HepG2 (cell line): ENCODE measurements around the gene MAML1. TPM values are rescaled to one million over a fixed set of nuclear protein-coding genes. Genes with fewer than 3 reads are reported as not detected.

Experiments
- ATAC-seq: fragments of 200-7000 bp; cut with Tn5 transposase; 3 replicates; pipeline ENCODE4 v1.9.1; 2020; ENCODE audit warnings: mild to moderate bottlenecking, moderate library complexity
- BruUV-seq: library from RNA; stranded (reverse); fragments of 400-500 nt; replicated peaks from 2 replicates; lab custom pipeline; 2021; lab: Mats Ljungman, UMichigan
- CTCF ChIA-PET: fragments of 300-600 bp; formaldehyde crosslinking; extraction: SDS; loops from one replicate; lab custom pipeline; 2021; ENCODE audit warnings: low total read pairs, inconsistent platforms, low intra/inter-chr PET ratio; lab: Yijun Ruan, JAX
- POLR2A ChIA-PET: fragments of 350-600 bp; sonication (Branson Sonifier 250); formaldehyde crosslinking; loops from one replicate; lab custom pipeline; 2020; ENCODE audit warnings: antibody characterized with exemption, inconsistent platforms; lab: Yijun Ruan, JAX
- DNase-seq: peaks from one replicate; pipeline ENCODE4 v3.0.0-alpha.2; 2015; ENCODE audit warnings: low spot score
- FAIRE-seq: peaks from 3 replicates; lab custom pipeline; 2011; peaks lifted over from hg19 to GRCh38; lab: Jason Lieb, UNC
- H2AFZ ChIP-seq: one replicate; pipeline ENCODE4 v1.6.1; 2011; ENCODE audit warnings: low read length, inconsistent platforms
- H3K27ac ChIP-seq: fragments of 300-600 bp; 3 replicates; pipeline ENCODE4 v1.8.0; 2011; ENCODE audit warnings: mixed run types, mild to moderate bottlenecking, mixed read lengths, low read length, inconsistent platforms; ENCODE audit not compliant: insufficient read depth; ENCODE audit errors: extremely low read length
- H3K27me3 ChIP-seq, 2 experiments: fragments of 200-600 bp in 1 of 2; 2 replicates in 1 of 2; 3 replicates in 1 of 2; pipeline versions ENCODE4 v1.6.0 to v1.8.0; 2011; ENCODE audit warnings: low read length in 2 of 2, mild to moderate bottlenecking in 2 of 2, moderate library complexity in 2 of 2, inconsistent platforms in 1 of 2; ENCODE audit not compliant: insufficient read depth in 2 of 2, control insufficient read depth in 1 of 2
- H3K36me3 ChIP-seq, 2 experiments: fragments of 200-600 bp in 1 of 2; replicated peaks in 1 of 2; 2 replicates in 1 of 2; 3 replicates in 1 of 2; pipeline versions ENCODE4 v1.5.1 to v1.8.0; 2011; ENCODE audit warnings: low read length in 2 of 2, inconsistent platforms in 1 of 2; ENCODE audit not compliant: insufficient read depth in 2 of 2, control insufficient read depth in 1 of 2
- H3K4me1 ChIP-seq: 2 replicates; pipeline ENCODE4 v1.5.1; 2012; ENCODE audit warnings: low read length, inconsistent platforms; ENCODE audit not compliant: insufficient read depth
- H3K4me2 ChIP-seq: 2 replicates; pipeline ENCODE4 v1.6.0; 2011; ENCODE audit warnings: low read depth, low read length, inconsistent platforms
- H3K4me3 ChIP-seq, 3 experiments: fragments of 200-600 bp in 1 of 3; sonication (generic), shearing (Covaris generic) in 1 of 3; replicated peaks in 1 of 3; 2 replicates each; pipeline ENCODE4 v1.5.1; 2011 to 2016; ENCODE audit warnings: low read length in 3 of 3, inconsistent platforms in 2 of 3, low read depth in 2 of 3, mild to moderate bottlenecking in 2 of 3, control low read depth in 1 of 3, mixed read lengths in 1 of 3; ENCODE audit not compliant: insufficient read depth in 1 of 3
- H3K79me2 ChIP-seq: one replicate; pipeline ENCODE4 v1.6.1; 2011; ENCODE audit warnings: low read length, inconsistent platforms; ENCODE audit not compliant: insufficient read depth
- H3K9ac ChIP-seq: 2 replicates; pipeline ENCODE4 v1.6.0; 2011; ENCODE audit warnings: mild to moderate bottlenecking, low read depth, low read length, inconsistent platforms; ENCODE audit not compliant: insufficient read depth
- H3K9me3 ChIP-seq: 2 replicates; pipeline ENCODE4 v1.5.1; 2012; ENCODE audit warnings: mild to moderate bottlenecking, low read length
- H4K20me1 ChIP-seq: 2 replicates; pipeline ENCODE4 v1.6.0; 2011; ENCODE audit warnings: inconsistent platforms, mild to moderate bottlenecking, low read length, moderate library complexity; ENCODE audit not compliant: insufficient read depth
- BRD4 ChIP-seq: sonication (generic); formaldehyde crosslinking; IDR thresholded peaks from 2 replicates; pipeline ENCODE4 v1.4.0; 2020; ENCODE audit warnings: missing genetic modification reagents
- CAMTA2 ChIP-seq: sonication (generic); formaldehyde crosslinking; IDR thresholded peaks from 2 replicates; pipeline ENCODE4 v1.4.0; 2020; ENCODE audit warnings: mild to moderate bottlenecking, missing genetic modification reagents, borderline replicate concordance
- CHD2 ChIP-seq: IDR thresholded peaks from 2 replicates; pipeline ENCODE4 v1.6.1; 2011; ENCODE audit warnings: low read depth, low read length, improper control_type of control experiment
- HDAC6 ChIP-seq: fragments of 200-600 bp; sonication (generic); IDR thresholded peaks from 2 replicates; pipeline ENCODE4 v1.7.0; 2017; ENCODE audit warnings: mild to moderate bottlenecking, antibody characterized with exemption, low read length, low read depth
- JDP2 ChIP-seq: sonication (generic); formaldehyde crosslinking; IDR thresholded peaks from 2 replicates; pipeline ENCODE4 v1.8.1; 2022; ENCODE audit warnings: missing genetic modification reagents, borderline replicate concordance
- KLF11 ChIP-seq: IDR thresholded peaks from 2 replicates; pipeline ENCODE4 v1.6.1; 2016; ENCODE audit warnings: missing compliant biosample characterization
- MEIS1 ChIP-seq: sonication (generic); formaldehyde crosslinking; IDR thresholded peaks from 2 replicates; pipeline ENCODE4 v1.9.0; 2021; ENCODE audit warnings: mild to moderate bottlenecking, missing genetic modification reagents, moderate library complexity, borderline replicate concordance
- NFE2L1 ChIP-seq: sonication (generic); formaldehyde crosslinking; IDR thresholded peaks from 2 replicates; pipeline ENCODE4 v1.4.0; 2020; ENCODE audit warnings: missing genetic modification reagents, mild to moderate bottlenecking, borderline replicate concordance
- SIX4 ChIP-seq: sonication (generic); formaldehyde crosslinking; IDR thresholded peaks from 2 replicates; pipeline ENCODE4 v1.4.0; 2020; ENCODE audit warnings: missing genetic modification reagents
- ZMYM3 ChIP-seq: sonication (generic); formaldehyde crosslinking; IDR thresholded peaks from 2 replicates; pipeline ENCODE4 v1.5.1; 2020; ENCODE audit warnings: mild to moderate bottlenecking, missing genetic modification reagents
- ZNF124 ChIP-seq: sonication (generic); formaldehyde crosslinking; IDR thresholded peaks from 2 replicates; pipeline ENCODE4 v1.4.0; 2020; ENCODE audit warnings: missing genetic modification reagents
- ZNF709 ChIP-seq: sonication (generic); formaldehyde crosslinking; IDR thresholded peaks from 2 replicates; pipeline ENCODE4 v1.5.0; 2020; ENCODE audit warnings: mild to moderate bottlenecking, missing genetic modification reagents
- WGBS: methylation state at CpG from one replicate; pipeline ENCODE4 v1.1.6; 2017; ENCODE audit warnings: low lambda C conversion rate; 5-methylcytosine and 5-hydroxymethylcytosine counted together
- in situ Hi-C: cut with HindIII; loops from 2 replicates; pipeline ENCODE4 v1.10.0; 2017; ENCODE audit warnings: low pct_unique_long_range_greater_than_20kb; ENCODE audit not compliant: extremely low pct_ligation_motif_present
- intact Hi-C: fragments of 100-400 bp; cut with micrococcal nuclease; formaldehyde crosslinking; loops from one replicate; pipeline ENCODE4 v1.10.0; 2022; ENCODE audit not compliant: unreplicated experiment
- polyA plus RNA-seq, 8 experiments: library from polyadenylated mRNA; depleted of rRNA in 3 of 8; stranded (reverse) in 7 of 8; unstranded in 1 of 8; fragments of >200 nt; fragmentation: Illumina TruSeq in 4 of 8; extraction: Trizol in 4 of 8; gene quantifications; 2 replicates each; pipeline versions ENCODE4 v1.2.1 to v1.2.3, GENCODE V29; 2011 to 2016; ENCODE audit warnings: low read depth in 4 of 8, missing spikeins in 1 of 8, mixed read lengths in 1 of 8; ENCODE audit not compliant: insufficient read depth in 1 of 8
- total RNA-seq, 5 experiments: library from RNA; depleted of rRNA; stranded (reverse); fragments of >200 nt; fragmentation: Illumina TruSeq; extraction: Trizol; gene quantifications; 2 replicates each; pipeline ENCODE4 v1.2.3, GENCODE V29; 2016; ENCODE audit warnings: low read depth in 1 of 5
- TF ChIP-seq, protein P1 (sequence below): sonication (generic); formaldehyde crosslinking; IDR thresholded peaks from 2 replicates; pipeline ENCODE4 v1.5.0; 2020; ENCODE audit warnings: mild to moderate bottlenecking, missing genetic modification reagents, borderline replicate concordance
- TF ChIP-seq, protein P2 (sequence below): sonication (generic); formaldehyde crosslinking; IDR thresholded peaks from 2 replicates; pipeline ENCODE4 v1.5.1; 2020; ENCODE audit warnings: missing genetic modification reagents, mild to moderate bottlenecking, borderline replicate concordance

MAML1 gene
- total and polyA plus RNA-seq, 2 of the 13 experiments (the other 11 are each of a cell fraction or from before 2014, with no cell fraction given) = 10.0 to 10.8 TPM

DNA sequence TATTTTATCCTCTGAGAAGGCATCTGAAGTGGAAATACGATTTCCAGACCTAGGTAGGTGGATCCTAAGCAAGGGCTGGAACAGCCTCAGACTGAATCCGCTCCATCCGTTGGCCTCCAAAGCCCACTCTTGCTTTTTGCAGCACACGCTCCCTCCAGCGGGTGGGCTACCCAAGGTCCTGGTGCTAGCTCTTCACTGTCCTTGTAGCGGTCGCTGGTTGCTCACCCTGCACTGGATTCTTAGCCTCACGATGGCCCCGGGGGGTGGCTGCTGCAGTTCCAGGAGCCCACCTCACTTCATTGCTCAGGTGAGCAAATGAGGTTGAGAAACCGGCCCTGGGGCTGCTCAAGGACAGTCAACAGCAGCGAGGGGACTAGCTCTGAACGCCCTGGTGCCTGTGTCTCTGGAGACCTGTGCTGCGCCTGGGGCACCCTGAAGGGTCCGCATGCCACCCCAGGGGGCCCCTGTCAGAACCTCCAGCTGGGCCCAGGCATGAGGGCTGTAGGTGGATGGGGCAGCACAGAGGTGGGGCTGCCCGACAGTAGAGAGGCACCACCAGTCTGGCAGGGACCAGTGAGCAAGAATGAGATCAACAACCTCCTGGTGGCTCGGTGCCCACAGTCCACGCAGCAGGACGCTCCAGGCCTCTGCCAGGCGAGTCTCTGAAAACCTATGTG lies 69.7 kb downstream of the MAML1 start (continued):
- TF ChIP-seq CHD2 (no peak), ZNF709 (no peak), NFE2L1 (CRISPR knock-in tag) (no peak), CAMTA2 (CRISPR knock-in tag) (no peak), ZNF124 (no peak), ZMYM3 (no peak), KLF11 (CRISPR knock-in tag) (no peak)
- TF ChIP-seq, protein P1, sequence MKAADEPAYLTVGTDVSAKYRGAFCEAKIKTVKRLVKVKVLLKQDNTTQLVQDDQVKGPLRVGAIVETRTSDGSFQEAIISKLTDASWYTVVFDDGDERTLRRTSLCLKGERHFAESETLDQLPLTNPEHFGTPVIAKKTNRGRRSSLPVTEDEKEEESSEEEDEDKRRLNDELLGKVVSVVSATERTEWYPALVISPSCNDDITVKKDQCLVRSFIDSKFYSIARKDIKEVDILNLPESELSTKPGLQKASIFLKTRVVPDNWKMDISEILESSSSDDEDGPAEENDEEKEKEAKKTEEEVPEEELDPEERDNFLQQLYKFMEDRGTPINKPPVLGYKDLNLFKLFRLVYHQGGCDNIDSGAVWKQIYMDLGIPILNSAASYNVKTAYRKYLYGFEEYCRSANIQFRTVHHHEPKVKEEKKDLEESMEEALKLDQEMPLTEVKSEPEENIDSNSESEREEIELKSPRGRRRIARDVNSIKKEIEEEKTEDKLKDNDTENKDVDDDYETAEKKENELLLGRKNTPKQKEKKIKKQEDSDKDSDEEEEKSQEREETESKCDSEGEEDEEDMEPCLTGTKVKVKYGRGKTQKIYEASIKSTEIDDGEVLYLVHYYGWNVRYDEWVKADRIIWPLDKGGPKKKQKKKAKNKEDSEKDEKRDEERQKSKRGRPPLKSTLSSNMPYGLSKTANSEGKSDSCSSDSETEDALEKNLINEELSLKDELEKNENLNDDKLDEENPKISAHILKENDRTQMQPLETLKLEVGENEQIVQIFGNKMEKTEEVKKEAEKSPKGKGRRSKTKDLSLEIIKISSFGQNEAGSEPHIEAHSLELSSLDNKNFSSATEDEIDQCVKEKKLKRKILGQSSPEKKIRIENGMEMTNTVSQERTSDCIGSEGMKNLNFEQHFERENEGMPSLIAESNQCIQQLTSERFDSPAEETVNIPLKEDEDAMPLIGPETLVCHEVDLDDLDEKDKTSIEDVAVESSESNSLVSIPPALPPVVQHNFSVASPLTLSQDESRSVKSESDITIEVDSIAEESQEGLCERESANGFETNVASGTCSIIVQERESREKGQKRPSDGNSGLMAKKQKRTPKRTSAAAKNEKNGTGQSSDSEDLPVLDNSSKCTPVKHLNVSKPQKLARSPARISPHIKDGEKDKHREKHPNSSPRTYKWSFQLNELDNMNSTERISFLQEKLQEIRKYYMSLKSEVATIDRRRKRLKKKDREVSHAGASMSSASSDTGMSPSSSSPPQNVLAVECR = no peak

DNA sequence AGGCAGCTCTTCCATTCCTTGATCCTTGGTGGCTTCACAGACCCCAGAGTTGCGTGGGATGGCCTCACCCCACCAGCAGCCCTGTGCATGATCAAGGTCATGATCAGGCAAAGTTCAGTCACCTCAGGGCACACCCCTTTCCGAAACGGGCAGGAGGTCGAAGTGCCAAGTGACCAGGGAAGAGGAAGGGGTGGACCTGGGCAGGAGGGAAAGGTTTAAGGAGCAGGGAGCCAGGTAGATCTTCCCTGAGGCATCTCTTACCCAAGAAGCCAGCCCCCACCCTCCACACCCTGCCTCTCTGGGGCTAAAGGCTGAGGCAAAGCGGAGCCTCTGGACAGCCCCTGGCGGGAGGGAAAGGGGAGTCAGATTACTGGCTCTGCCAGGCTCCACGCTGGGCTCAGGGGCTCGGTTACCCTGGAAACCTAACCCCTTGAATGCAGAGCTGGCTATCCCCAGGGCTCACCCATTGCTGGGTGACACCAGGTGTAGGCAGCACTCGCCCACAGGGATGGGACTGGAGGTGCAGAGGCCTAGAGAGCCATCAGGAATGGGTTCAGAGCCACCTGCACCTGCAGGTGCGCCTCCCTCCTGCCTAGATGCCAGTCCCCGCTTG lies 70.4 kb downstream of the MAML1 start:
- H2AFZ ChIP-seq = no peak overlapping the region
- no peaks in the 10 kb centered on the region for H3K27me3 ChIP-seq
- no peak overlapping the region for H3K9ac ChIP-seq
- ChIA-PET POLR2A (interaction anchor here (1.3 to 8.6 kb wide), 10 partner anchors 16 to 71 kb away, joined by 4 to 115 read pairs (median 6); partner anchors contain the start of genes MAML1 and SQSTM1), CTCF (no interaction called here)
- DNase-seq (no peak), FAIRE-seq (no peak), ATAC-seq (peak; percentile 0; the same call in 1 of the 3 replicates)
- peaks cover 27% of the 10 kb centered on the region for H3K79me2 ChIP-seq
- H3K27ac ChIP-seq = no peak overlapping the region
- in situ Hi-C loops (no loop called here), intact Hi-C loops (no loop called here)
- H3K4me1 ChIP-seq = peaks cover 38% of the 10 kb centered on the region
- peak overlapping the region; percentile 75 for H3K4me2 ChIP-seq
- peaks cover 20% of the 10 kb centered on the region; the same call in 1 of the 2 replicates for H4K20me1 ChIP-seq
- peaks cover 28 to 40% of the 10 kb centered on the region in 2 experiments; a peak in 4 of 5 replicates for H3K36me3 ChIP-seq
- H3K9me3 ChIP-seq = no peaks in the 10 kb centered on the region
- no TSS peak for BruUV-seq
- 45% methylated on average over 6 of the region's 11 CpGs for WGBS
- H3K4me3 ChIP-seq = no peak overlapping the region
- TF ChIP-seq HDAC6 = no peak
- no peak for TF ChIP-seq SIX4
- TF ChIP-seq, protein P2, sequence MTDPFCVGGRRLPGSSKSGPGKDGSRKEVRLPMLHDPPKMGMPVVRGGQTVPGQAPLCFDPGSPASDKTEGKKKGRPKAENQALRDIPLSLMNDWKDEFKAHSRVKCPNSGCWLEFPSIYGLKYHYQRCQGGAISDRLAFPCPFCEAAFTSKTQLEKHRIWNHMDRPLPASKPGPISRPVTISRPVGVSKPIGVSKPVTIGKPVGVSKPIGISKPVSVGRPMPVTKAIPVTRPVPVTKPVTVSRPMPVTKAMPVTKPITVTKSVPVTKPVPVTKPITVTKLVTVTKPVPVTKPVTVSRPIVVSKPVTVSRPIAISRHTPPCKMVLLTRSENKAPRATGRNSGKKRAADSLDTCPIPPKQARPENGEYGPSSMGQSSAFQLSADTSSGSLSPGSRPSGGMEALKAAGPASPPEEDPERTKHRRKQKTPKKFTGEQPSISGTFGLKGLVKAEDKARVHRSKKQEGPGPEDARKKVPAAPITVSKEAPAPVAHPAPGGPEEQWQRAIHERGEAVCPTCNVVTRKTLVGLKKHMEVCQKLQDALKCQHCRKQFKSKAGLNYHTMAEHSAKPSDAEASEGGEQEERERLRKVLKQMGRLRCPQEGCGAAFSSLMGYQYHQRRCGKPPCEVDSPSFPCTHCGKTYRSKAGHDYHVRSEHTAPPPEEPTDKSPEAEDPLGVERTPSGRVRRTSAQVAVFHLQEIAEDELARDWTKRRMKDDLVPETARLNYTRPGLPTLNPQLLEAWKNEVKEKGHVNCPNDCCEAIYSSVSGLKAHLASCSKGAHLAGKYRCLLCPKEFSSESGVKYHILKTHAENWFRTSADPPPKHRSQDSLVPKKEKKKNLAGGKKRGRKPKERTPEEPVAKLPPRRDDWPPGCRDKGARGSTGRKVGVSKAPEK = no peak
- TF ChIP-seq BRD4 = no peak
- no peak for TF ChIP-seq MEIS1 (CRISPR knock-in tag)
- no peak for TF ChIP-seq JDP2
